ENCODE data around the gene FRYL. TPM values are rescaled to one million over a fixed set of nuclear protein-coding genes. Genes with fewer than 3 reads are reported as not detected.
"Not testable (repeated sequence)": the region's sequence is repeated elsewhere in the genome, so short reads cannot be mapped to it uniquely, and the experiment has no call there.

FRYL gene
- total and polyA plus RNA-seq, 9 donors: 14.9 to 38.3 (median 20.3) TPM

DNA sequence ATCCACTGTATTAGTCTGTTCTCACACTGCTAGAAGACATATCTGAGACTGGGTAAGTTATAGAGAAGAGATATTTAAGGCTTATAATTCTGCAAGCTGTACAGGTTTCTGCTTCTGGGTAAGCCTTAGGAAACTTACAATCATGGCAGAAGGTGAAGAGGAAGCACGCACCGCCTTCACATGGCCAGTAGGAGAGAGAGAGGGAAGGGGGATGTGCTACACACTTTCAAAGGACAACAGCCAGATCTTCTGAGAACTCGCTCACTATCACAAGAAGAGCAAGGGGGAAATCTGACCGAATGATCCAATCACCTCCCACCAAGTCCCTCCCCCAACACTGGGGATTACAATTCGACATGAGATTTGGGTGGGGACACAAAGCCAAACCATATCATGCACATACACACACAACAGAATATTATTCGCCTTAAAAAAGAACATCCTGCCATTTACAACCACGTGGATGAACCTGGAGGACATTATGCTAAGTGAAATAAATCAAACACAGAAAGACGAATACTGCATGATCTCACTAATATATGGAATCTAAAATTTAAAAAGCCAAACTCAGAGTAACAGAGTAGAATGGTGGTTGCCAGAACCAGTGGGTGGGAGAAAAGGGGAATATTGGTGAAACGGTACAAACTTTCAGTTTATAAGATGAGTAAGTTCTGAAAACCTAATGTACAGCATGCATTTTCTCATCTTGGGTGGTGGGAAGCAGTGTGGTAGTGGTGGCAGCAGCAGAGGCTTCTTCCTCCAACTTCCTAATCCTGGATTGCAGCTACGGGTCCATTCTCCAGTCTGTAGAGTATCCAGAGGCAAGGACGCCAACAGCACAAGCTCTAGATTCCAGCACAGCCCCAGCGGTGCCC lies 12.8 kb downstream of the FRYL start:
- Histone ChIP-seq H3K27ac (ENCODE audit: low read length) (no peak overlapping the region), H3K9me3 (replicated peaks; ENCODE audit: control insufficient read depth, low read depth, low read length) (peaks cover 2% of the 10 kb centered on the region), H3K4me3 (ENCODE audit: low read length) (no peak overlapping the region), H3K27me3 (ENCODE audit: control insufficient read depth, insufficient read depth, low read length) (no peaks in the 10 kb centered on the region), H3K36me3 (ENCODE audit: control insufficient read depth, insufficient read depth, low read length) (no peaks in the 10 kb centered on the region), H3K4me1 (ENCODE audit: control insufficient read depth, insufficient read depth, low read length) (no peaks in the 10 kb centered on the region)
- 95% methylated on average over 4 of the region's 12 CpGs for WGBS (ENCODE audit: insufficient coverage)
- DNase-seq: no peak

DNA sequence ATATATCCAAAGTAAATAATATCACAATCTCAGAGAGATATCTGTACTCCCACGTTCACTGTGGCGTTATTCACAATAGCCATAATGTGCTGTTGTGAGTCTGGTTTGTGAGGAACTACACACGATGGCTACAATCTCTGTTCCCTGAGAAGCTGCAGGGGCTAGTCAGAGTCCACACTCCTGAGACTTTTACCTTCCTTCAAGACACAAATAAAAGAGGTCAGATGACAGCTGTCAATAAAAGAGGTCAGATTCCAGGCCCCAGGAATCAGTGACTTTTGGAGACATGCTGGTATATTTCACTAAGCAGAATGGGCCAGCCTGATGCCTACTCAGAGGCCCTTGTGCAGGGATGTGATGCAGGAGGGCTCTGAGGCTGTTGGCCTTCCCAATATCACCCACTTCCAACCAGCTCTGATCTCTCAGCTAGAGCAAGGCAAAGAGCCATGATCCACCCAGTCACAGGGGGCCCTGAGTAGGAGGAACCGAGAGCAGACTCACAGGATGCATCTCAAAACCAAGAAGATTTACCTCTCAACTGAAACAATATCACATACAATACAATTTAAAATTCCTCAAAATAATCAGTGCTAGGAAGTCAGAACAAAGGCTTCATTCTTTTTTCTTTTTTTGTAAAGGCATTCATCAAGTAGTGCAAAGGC lies 13.8 kb downstream of the FRYL start:
- Histone ChIP-seq H3K27ac (ENCODE audit: low read length) (no peak overlapping the region), H3K4me3 (ENCODE audit: low read length) (no peak overlapping the region), H3K9me3 (replicated peaks; ENCODE audit: control insufficient read depth, low read depth, low read length) (peaks cover 2% of the 10 kb centered on the region), H3K4me1 (ENCODE audit: control insufficient read depth, insufficient read depth, low read length) (no peaks in the 10 kb centered on the region), H3K27me3 (ENCODE audit: control insufficient read depth, insufficient read depth, low read length) (no peaks in the 10 kb centered on the region), H3K36me3 (ENCODE audit: control insufficient read depth, insufficient read depth, low read length) (no peaks in the 10 kb centered on the region)
- DNase-seq: no peak
- WGBS (ENCODE audit: insufficient coverage): no CpG with 5 or more reads among the region's 4 CpGs

DNA sequence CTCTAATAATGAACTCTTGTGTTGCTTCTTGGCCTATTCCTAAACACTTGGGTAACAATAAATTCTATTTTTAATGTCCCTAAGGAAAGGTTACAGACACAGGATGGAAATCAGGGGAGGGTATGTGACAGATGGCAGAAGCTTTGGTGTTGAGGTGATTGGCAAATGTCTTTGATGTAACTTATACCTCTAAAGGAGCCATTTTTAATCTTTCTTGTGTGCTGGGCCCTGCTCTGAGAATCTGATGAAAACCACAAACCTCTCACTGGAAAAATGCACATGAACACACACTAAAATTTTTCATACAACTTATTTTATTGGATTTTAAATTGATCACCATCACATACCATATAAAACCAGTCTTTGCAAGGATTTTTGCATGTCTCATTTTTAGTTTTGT lies 17.7 kb downstream of the FRYL start:
- no peak for DNase-seq
- Histone ChIP-seq H3K27ac (ENCODE audit: low read length) (no peak overlapping the region), H3K36me3 (ENCODE audit: control insufficient read depth, insufficient read depth, low read length) (no peaks in the 10 kb centered on the region), H3K27me3 (ENCODE audit: control insufficient read depth, insufficient read depth, low read length) (no peaks in the 10 kb centered on the region), H3K9me3 (replicated peaks; ENCODE audit: control insufficient read depth, low read depth, low read length) (peaks cover 2% of the 10 kb centered on the region), H3K4me1 (ENCODE audit: control insufficient read depth, insufficient read depth, low read length) (no peaks in the 10 kb centered on the region), H3K4me3 (ENCODE audit: low read length) (no peak overlapping the region)

DNA sequence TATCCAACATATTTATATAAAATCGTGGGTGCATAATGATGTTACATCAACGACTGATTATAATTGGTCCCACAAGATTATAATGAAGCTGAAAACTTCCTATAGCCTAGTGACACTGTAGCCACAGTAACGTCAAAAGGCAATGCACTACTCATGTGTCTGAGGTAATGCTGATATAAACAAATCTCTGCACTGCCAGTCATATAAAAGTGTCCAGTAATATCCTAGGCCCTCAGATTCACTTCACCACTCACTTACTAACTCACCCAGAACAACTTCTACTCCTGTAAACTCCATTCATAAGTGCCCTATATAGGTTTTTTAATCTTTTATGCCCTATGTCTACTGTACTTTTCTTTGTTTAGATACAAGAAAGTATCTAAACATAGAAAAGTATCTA lies 18.8 kb downstream of the FRYL start:
- no CpG with 5 or more reads among the region's 3 CpGs for WGBS (ENCODE audit: insufficient coverage)
- DNase-seq: no peak
- no peak overlapping the region for H3K27ac ChIP-seq (ENCODE audit: low read length)
- H3K36me3 ChIP-seq (ENCODE audit: control insufficient read depth, insufficient read depth, low read length): no peaks in the 10 kb centered on the region
- peaks cover 2% of the 10 kb centered on the region for H3K9me3 ChIP-seq (replicated peaks; ENCODE audit: control insufficient read depth, low read depth, low read length)
- no peaks in the 10 kb centered on the region for H3K27me3 ChIP-seq (ENCODE audit: control insufficient read depth, insufficient read depth, low read length)
- no peaks in the 10 kb centered on the region for H3K4me1 ChIP-seq (ENCODE audit: control insufficient read depth, insufficient read depth, low read length)
- no peak overlapping the region for H3K4me3 ChIP-seq (ENCODE audit: low read length)

DNA sequence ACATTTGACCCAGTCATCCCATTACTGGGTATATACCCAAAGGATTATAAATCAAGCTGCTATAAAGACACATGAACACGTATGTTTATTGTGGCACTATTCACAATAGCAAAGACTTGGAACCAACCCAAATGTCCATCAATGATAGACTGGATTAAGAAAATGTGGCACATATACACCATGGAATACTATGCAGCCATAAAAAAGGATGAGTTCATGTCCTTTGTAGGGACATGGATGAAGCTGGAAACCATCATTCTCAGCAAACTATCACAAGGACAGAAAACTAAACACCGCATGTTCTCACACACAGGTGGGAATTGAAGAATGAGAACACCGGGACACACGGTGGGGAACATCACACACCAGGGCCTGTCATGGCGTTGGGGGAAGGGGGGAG lies 21.4 kb downstream of the FRYL start:
- WGBS (ENCODE audit: insufficient coverage): 100% methylated on average over 1 of the region's 5 CpGs

DNA sequence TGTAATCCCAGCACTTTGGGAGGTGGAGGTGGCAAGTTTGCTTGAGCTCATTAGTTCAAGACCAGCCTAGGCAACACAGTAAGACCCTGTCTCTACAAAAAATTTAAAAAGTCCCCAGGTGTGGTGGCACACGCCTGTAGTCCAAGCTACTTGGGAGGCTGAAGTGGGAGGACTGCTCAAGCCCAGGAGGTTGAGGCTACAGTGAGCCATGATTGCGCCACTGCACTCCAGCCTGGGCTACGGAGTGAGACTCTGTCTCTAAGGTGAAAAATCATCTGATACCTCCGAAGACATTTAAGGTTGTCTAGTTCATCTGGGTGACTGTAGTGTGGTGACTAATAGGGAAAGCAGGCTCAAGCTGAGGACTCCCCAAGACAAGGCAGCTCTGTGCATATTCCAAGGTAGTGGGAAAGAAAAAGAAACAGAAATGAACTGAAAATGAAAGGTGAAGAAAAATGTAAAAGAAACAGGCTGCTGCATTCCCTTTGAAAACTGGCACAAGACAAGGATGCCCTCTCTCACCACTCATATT lies 23.3 kb downstream of the FRYL start:
- no peak overlapping the region for H3K4me3 ChIP-seq (ENCODE audit: low read length)
- 95% methylated on average over 4 of the region's 4 CpGs for WGBS (ENCODE audit: insufficient coverage)
- no peak overlapping the region for H3K27ac ChIP-seq (ENCODE audit: low read length)
- DNase-seq: no peak
- no peaks in the 10 kb centered on the region for H3K27me3 ChIP-seq (ENCODE audit: control insufficient read depth, insufficient read depth, low read length)
- H3K36me3 ChIP-seq (ENCODE audit: control insufficient read depth, insufficient read depth, low read length): no peaks in the 10 kb centered on the region
- H3K4me1 ChIP-seq (ENCODE audit: control insufficient read depth, insufficient read depth, low read length): no peaks in the 10 kb centered on the region
- H3K9me3 ChIP-seq (replicated peaks; ENCODE audit: control insufficient read depth, low read depth, low read length): peaks cover 4% of the 10 kb centered on the region

More for the DNA sequence above, 21.4 kb downstream of the FRYL start:
- H3K27ac ChIP-seq (ENCODE audit: low read length); H3K27me3 ChIP-seq (ENCODE audit: control insufficient read depth, insufficient read depth, low read length); DNase-seq; H3K4me1 ChIP-seq (ENCODE audit: control insufficient read depth, insufficient read depth, low read length); H3K36me3 ChIP-seq (ENCODE audit: control insufficient read depth, insufficient read depth, low read length); H3K9me3 ChIP-seq (replicated peaks; ENCODE audit: control insufficient read depth, low read depth, low read length); H3K4me3 ChIP-seq (ENCODE audit: low read length): not testable (repeated sequence)

DNA sequence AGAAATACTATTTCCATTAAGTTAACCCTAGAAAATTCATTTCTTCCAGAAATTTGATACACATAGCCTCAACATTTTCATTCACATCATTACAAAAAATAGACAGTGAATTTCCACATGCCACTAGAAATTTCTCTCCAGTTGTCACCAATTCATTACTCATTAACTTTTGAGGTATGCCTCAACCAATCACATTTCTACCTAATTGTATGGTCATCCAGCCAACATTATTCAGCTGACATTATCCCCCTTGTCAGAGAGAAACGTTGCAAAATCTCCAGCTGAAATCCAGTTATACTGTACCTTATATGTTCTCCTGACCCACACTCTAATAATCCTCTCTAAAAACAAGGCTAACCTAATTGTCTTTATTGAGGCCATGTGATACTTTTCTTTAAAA lies 24.8 kb downstream of the FRYL start:
- WGBS (ENCODE audit: insufficient coverage): no CpG with 5 or more reads among the region's 1 CpG
- H3K4me1 ChIP-seq (ENCODE audit: control insufficient read depth, insufficient read depth, low read length): no peaks in the 10 kb centered on the region
- no peak overlapping the region for H3K4me3 ChIP-seq (ENCODE audit: low read length)
- H3K9me3 ChIP-seq (replicated peaks; ENCODE audit: control insufficient read depth, low read depth, low read length): peaks cover 4% of the 10 kb centered on the region
- no peaks in the 10 kb centered on the region for H3K36me3 ChIP-seq (ENCODE audit: control insufficient read depth, insufficient read depth, low read length)
- H3K27me3 ChIP-seq (ENCODE audit: control insufficient read depth, insufficient read depth, low read length): no peaks in the 10 kb centered on the region
- H3K27ac ChIP-seq (ENCODE audit: low read length): no peak overlapping the region
- no peak for DNase-seq

DNA sequence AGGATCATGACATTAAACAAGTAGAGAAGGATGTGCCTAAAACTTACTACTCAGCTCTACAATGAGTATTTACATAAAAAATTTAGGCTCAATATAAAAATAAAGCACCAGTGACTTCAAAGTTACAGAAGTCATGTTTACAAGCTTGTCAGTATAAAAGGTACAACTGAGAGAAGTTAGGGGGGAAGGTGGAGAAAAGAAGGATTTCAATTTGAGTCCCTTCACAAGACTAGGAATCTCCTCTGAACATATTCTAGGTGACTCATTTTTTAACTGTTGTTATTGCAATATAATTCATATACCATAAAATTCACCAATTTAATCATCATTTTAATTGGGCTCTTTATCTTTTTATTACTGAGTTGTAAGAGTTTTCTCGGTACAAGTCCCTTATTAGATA lies 26.9 kb downstream of the FRYL start:
- H3K4me1 ChIP-seq (ENCODE audit: control insufficient read depth, insufficient read depth, low read length): peaks cover 3% of the 10 kb centered on the region
- DNase-seq: no peak
- no peaks in the 10 kb centered on the region for H3K27me3 ChIP-seq (ENCODE audit: control insufficient read depth, insufficient read depth, low read length)

DNA sequence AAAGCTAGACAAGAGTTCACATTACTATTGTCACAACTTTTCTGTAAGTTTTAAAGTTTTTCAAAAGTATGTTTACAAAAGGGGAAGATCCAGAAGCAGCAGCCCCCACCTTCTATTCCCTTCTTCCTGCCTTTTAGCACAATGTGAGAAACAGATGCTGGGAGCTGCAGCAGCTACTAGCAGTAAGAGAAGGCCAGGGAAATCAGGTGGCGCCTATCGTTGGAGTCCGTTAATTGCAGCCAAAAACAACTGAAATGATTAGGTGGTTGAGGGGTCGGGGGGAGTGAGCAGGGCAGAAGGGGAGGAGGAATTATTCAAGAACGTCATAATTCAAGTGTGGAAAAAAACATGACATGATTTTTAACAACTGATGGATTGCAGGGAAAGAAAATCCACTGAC lies 27.4 kb downstream of the FRYL start:
- peak; percentile 62 for DNase-seq
- no peak overlapping the region for H3K27ac ChIP-seq (ENCODE audit: low read length)
- 32% methylated on average over 5 of the region's 5 CpGs for WGBS (ENCODE audit: insufficient coverage)
- peaks cover 4% of the 10 kb centered on the region for H3K9me3 ChIP-seq (replicated peaks; ENCODE audit: control insufficient read depth, low read depth, low read length)
- no peaks in the 10 kb centered on the region for H3K27me3 ChIP-seq (ENCODE audit: control insufficient read depth, insufficient read depth, low read length)
- no peak overlapping the region for H3K4me3 ChIP-seq (ENCODE audit: low read length)
- H3K36me3 ChIP-seq (ENCODE audit: control insufficient read depth, insufficient read depth, low read length): no peaks in the 10 kb centered on the region
- peaks cover 3% of the 10 kb centered on the region for H3K4me1 ChIP-seq (ENCODE audit: control insufficient read depth, insufficient read depth, low read length)

More for the DNA sequence above, 26.9 kb downstream of the FRYL start:
- Histone ChIP-seq H3K4me3 (ENCODE audit: low read length) (no peak overlapping the region), H3K27ac (ENCODE audit: low read length) (no peak overlapping the region), H3K36me3 (ENCODE audit: control insufficient read depth, insufficient read depth, low read length) (no peaks in the 10 kb centered on the region), H3K9me3 (replicated peaks; ENCODE audit: control insufficient read depth, low read depth, low read length) (peaks cover 4% of the 10 kb centered on the region)
- WGBS (ENCODE audit: insufficient coverage): no CpG with 5 or more reads among the region's 1 CpG

DNA sequence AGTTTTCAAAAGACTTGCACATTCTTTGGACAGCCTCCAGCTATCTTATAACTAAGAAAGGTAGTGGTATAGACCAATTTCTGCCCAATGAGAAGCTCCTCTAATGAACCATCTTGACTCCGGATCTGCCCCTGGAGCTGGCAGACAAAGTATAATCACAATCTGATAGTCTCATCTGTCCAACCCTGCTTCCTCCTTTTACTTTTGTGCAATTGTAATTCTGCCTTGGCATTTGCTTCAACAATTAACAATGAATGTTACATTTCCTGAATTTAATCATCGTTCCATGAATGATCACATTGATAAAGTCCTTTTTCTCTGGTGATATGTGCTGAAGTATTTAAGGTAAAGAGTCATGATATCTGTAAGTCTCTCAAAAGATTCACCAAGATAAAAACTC lies 27.8 kb downstream of the FRYL start:
- DNase-seq: no peak
- H3K9me3 ChIP-seq (replicated peaks; ENCODE audit: control insufficient read depth, low read depth, low read length): peaks cover 4% of the 10 kb centered on the region
- WGBS (ENCODE audit: insufficient coverage): 57% methylated on average over 1 of the region's 2 CpGs
- H3K36me3 ChIP-seq (ENCODE audit: control insufficient read depth, insufficient read depth, low read length): no peaks in the 10 kb centered on the region
- H3K27me3 ChIP-seq (ENCODE audit: control insufficient read depth, insufficient read depth, low read length): no peaks in the 10 kb centered on the region
- no peak overlapping the region for H3K4me3 ChIP-seq (ENCODE audit: low read length)
- H3K27ac ChIP-seq (ENCODE audit: low read length): no peak overlapping the region
- peaks cover 3% of the 10 kb centered on the region for H3K4me1 ChIP-seq (ENCODE audit: control insufficient read depth, insufficient read depth, low read length)
